Measurements from ENCODE around the gene RNF212B. TPM values are rescaled to one million over a fixed set of nuclear protein-coding genes. Genes with fewer than 3 reads are reported as not detected.
A peak's percentile ranks its signal among the peaks of the same experiment; 100 is the strongest.

Gene RNF212B
- total and polyA plus RNA-seq, 2 of the 13 experiments (the other 11 are each of a cell fraction or from before 2014, with no cell fraction given), result 0.05 TPM; not detected in 1

GRCh38 chr14:23286020-23286901 lies 48.5 kb downstream of the RNF212B start, which contains the start of gene HOMEZ (continued):
- TF ChIP-seq THYN1 (CRISPR knock-in tag; IDR thresholded peaks at IDR 0.05; ENCODE audit: borderline replicate concordance, low read depth) (no peak), KDM2A (CRISPR knock-in tag; IDR thresholded peaks at IDR 0.05; ENCODE audit: borderline replicate concordance, low read depth) (peak; percentile 95), ZNF605 (CRISPR knock-in tag; IDR thresholded peaks at IDR 0.05) (peak; percentile 91), MTF1 (CRISPR knock-in tag; IDR thresholded peaks at IDR 0.05) (no peak), KAT7 (CRISPR knock-in tag; IDR thresholded peaks at IDR 0.05; ENCODE audit: borderline replicate concordance) (no peak; the same call in 1 of the 2 replicates), ZNF138 (CRISPR knock-in tag; IDR thresholded peaks at IDR 0.05; ENCODE audit: low read depth) (peak; percentile 13; the same call in 1 of the 2 replicates), ZFX (CRISPR knock-in tag; IDR thresholded peaks at IDR 0.05; ENCODE audit: low read depth) (peak; percentile 79), EHMT2 (IDR thresholded peaks at IDR 0.05; ENCODE audit: borderline replicate concordance, low read depth, low read length) (peak; percentile 89; the same call in 1 of the 2 replicates), HNRNPK (IDR thresholded peaks at IDR 0.05; ENCODE audit: low read depth, low read length, poor library complexity, severe bottlenecking) (peak; percentile 98), HOXA7 (CRISPR knock-in tag; IDR thresholded peaks at IDR 0.05) (no peak), U2AF2 (IDR thresholded peaks at IDR 0.05; ENCODE audit: low read depth, low read length) (no peak), BCLAF1 (IDR thresholded peaks at IDR 0.05) (no peak), PITX1 (CRISPR knock-in tag; IDR thresholded peaks at IDR 0.05) (peak; percentile 16)
- TF ChIP-seq, protein P1, sequence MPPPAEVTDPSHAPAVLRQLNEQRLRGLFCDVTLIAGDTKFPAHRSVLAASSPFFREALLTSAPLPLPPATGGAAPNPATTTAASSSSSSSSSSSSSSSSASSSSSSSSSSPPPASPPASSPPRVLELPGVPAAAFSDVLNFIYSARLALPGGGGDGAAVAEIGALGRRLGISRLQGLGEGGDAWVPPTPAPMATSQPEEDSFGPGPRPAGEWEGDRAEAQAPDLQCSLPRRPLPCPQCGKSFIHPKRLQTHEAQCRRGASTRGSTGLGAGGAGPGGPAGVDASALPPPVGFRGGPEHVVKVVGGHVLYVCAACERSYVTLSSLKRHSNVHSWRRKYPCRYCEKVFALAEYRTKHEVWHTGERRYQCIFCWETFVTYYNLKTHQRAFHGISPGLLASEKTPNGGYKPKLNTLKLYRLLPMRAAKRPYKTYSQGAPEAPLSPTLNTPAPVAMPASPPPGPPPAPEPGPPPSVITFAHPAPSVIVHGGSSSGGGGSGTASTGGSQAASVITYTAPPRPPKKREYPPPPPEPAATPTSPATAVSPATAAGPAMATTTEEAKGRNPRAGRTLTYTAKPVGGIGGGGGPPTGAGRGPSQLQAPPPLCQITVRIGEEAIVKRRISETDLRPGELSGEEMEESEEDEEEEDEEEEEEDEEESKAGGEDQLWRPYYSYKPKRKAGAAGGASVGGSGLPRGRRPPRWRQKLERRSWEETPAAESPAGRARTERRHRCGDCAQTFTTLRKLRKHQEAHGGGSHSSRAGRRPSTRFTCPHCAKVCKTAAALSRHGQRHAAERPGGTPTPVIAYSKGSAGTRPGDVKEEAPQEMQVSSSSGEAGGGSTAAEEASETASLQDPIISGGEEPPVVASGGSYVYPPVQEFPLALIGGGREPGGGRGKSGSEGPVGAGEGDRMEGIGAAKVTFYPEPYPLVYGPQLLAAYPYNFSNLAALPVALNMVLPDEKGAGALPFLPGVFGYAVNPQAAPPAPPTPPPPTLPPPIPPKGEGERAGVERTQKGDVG (CRISPR knock-in tag; IDR thresholded peaks at IDR 0.05; ENCODE audit: borderline replicate concordance), result 0 out of 2 replicates have a peak, but pooled peaks have one; percentile 26
- TF ChIP-seq, protein P2, sequence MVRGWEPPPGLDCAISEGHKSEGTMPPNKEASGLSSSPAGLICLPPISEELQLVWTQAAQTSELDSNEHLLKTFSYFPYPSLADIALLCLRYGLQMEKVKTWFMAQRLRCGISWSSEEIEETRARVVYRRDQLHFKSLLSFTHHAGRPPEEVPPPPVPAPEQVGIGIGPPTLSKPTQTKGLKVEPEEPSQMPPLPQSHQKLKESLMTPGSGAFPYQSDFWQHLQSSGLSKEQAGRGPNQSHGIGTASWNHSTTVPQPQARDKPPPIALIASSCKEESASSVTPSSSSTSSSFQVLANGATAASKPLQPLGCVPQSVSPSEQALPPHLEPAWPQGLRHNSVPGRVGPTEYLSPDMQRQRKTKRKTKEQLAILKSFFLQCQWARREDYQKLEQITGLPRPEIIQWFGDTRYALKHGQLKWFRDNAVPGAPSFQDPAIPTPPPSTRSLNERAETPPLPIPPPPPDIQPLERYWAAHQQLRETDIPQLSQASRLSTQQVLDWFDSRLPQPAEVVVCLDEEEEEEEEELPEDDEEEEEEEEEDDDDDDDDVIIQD (CRISPR knock-in tag; IDR thresholded peaks at IDR 0.05; ENCODE audit: low read depth), result peak; percentile 79
- TF ChIP-seq, protein P3, sequence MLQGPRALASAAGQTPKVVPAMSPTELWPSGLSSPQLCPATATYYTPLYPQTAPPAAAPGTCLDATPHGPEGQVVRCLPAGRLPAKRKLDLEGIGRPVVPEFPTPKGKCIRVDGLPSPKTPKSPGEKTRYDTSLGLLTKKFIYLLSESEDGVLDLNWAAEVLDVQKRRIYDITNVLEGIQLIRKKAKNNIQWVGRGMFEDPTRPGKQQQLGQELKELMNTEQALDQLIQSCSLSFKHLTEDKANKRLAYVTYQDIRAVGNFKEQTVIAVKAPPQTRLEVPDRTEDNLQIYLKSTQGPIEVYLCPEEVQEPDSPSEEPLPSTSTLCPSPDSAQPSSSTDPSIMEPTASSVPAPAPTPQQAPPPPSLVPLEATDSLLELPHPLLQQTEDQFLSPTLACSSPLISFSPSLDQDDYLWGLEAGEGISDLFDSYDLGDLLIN (CRISPR knock-in tag; IDR thresholded peaks at IDR 0.05; ENCODE audit: borderline replicate concordance), result peak; percentile 31; the same call in 1 of the 2 replicates
- TF ChIP-seq, protein P4, sequence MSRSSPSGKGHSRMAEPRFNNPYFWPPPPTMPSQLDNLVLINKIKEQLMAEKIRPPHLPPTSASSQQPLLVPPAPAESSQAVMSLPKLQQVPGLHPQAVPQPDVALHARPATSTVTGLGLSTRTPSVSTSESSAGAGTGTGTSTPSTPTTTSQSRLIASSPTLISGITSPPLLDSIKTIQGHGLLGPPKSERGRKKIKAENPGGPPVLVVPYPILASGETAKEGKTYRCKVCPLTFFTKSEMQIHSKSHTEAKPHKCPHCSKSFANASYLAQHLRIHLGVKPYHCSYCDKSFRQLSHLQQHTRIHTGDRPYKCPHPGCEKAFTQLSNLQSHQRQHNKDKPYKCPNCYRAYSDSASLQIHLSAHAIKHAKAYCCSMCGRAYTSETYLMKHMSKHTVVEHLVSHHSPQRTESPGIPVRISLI (CRISPR knock-in tag; IDR thresholded peaks at IDR 0.05; ENCODE audit: borderline replicate concordance), result peak; percentile 77; the same call in 1 of the 2 replicates

Data from HepG2 (cell line).